Activated T-cell treated with anti-CD3 and anti-CD28 coated beads, Interleukin-2, amount 50 U/mL, for 48 hours (primary cell): ENCODE data around the gene ZNF652.
A peak's percentile ranks its signal among the peaks of the same experiment; 100 is the strongest.

Experiments
- DNase-seq, 2 experiments: peaks; one replicate each; pipeline ENCODE4 v3.0.0-alpha.2; 2020

The ZNF652 gene

DNA sequence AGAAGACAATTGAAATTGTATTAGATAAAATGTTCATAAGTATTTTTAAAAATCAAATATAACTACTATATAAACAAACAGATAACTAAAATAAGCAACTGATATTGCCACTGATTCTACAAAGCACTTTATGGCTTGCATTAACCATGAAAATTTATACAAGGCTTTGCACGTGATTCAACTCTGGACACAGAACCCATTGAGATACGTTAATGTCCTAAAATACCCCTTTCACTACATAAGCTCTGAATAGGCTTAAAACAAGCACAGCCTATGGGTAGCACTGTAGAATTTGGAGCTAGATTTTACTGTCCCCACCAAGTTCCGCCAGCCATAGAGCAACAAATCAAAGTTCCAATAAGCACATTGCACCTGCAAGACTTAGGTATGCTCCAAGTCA, 4.5 kb downstream of the ZNF652 start:
- DNase-seq: no peak

DNA sequence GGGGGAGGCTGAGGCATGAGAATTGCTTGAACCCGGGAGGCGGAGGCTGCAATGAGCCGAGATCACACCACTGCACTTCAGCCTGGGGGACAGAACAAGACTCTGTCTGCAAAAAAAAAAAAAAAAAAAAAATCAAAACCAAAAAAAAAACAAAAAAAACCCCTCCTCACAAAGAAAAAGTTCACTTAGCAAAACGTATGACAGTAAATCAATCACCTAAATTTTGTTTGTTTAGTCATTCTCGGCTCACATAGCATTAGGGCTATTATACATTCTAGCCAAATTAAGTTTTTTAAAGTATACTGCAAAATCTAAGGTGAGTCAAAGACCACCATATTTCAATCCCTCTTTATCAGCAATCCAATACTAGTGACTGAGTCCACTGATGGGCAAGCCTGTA, 5.7 kb downstream of the ZNF652 start:
- DNase-seq: no peak

DNA sequence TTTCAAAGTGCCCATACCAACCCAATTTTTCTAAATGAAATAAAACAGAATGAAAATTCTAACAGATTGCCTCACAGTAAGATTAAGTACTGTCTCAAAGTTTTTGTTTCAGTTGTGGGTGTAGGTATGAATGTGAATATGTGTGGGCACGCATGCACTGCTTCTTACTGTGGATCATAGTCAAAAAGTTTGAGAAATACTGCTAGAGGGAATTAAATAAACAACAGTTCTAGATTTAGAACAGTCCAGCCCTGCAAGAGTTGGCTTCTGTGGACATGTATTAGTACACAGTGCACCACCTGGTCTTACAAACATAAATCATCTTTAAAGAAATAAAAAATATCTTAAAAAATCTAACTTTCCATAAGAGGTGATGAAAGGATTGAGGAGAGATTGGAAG, 8.4 kb downstream of the ZNF652 start:
- no peak for DNase-seq

DNA sequence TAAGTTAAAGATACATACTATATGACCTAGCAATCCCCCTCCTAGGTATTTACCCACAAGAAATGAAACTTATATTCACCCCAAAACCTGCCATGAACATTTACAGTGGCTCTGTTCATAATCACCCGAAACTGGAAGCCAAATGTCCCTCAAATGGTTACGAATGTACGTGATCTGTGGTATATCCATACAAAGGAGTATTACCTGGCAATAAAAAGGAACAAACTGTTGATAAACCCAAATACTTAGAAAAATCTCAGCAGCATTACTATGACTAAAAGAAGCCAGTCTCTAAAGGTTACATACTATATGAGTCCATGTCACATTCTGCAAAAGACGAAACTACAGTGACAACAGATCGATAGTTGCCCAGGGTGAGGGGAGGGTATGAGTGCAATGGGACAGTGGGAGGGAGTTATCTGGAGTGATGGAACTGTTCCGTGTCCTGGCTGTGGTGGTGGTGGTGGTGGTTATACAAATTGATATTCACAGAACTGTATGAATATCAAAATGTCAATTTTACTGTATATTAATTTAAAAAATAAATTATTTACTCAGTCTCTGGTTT, 9.4 kb downstream of the ZNF652 start:
- no peak for DNase-seq

DNA sequence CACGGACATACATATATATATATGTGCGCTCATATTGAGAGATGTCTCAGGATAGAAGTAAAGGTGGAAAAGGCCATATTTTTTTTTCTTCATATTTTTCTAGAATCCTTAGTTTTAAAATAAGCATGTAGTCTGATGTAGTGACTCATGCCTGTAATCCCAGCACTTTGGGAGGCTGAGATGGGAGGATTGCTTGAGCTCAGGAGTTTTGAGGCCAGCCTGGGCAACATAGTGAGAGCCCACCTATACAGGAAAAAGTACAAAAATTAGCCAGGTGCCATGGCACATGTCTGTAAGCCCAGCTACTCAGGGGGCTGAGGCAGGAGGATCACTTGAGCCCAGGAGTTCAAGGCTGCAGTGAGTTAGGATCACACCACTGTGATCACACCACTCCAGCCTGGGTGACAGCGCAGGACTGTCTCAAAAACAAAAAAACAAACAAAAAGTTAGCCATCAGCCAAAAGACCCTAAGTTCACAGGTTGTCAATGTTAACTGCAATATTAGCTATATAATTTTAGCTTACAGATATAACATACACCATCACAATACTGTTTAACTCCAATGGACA, 10.4 kb downstream of the ZNF652 start:
- no peak for DNase-seq

DNA sequence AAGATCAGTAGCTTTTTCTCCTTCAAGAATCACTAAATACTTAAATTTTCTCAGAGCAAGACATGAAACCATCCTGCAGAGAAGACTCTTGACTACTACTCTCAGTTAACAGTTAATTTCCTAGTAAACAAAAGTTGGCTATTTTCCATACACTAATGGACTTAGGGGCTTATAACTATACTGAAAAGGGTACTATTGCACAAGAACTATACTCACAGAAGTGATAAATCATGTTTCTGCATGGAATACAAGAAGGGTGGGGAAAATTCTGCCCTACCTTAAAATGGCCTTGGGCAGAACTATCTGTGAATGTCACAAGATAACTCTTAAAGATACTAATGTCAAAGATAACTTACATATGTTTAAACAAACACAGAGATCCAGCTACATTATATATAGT, 12.5 kb downstream of the ZNF652 start:
- no peak for DNase-seq

DNA sequence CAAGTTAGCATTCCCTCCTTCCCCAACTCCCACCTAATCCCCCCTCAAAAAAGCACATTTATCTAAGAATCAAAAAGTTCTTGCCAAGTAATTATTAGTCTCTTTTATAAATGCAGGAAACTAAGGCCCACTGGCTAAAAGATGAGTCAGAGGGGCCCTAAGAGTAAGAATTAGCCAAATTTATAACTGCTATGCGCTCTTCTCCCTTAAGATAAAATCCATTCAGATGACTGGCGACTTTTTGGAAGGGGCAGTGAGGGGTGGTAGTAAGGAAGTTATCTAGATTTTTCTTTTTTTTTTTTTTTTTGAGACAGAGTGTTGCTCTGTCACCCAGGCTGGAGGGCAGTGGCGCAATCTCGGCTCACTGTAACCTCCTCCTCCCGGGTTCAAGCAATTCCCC, 17.1 kb downstream of the ZNF652 start:
- no peak for DNase-seq

DNA sequence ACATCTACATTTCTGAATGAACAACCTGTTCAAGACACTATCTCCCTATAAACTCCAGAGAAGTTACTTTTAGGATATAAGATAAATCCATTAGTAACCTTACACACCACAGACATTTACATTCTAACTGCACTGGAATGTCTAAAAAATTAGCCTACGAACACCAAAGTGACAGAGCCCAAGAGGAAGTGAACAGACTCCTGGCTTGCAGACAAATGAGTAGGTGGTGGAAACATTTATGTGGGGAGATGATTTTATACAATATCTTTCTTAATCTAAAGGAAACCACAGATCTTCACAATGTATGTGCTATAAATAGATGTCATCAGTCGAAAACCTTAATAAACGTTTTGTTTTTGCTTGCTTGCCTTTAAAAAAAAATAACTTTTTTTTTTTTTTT, 18.8 kb downstream of the ZNF652 start:
- no peak for DNase-seq

DNA sequence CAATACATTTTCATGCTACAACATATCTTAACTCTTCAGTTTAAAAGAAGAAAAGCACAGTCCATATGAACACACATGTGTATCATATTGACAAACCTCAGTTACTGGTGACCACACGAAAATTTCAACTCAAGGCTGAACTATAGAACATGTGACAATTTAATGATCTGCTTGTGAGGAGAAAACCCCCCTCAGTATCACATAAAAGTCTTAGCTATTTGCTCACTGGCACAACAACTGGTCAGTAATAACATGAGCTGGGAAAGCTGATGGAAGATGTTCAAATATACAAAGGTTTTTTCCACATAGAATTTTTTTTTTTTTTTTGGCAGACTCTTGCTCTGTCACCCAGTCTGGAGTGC, 19.5 kb downstream of the ZNF652 start:
- DNase-seq: no peak

DNA sequence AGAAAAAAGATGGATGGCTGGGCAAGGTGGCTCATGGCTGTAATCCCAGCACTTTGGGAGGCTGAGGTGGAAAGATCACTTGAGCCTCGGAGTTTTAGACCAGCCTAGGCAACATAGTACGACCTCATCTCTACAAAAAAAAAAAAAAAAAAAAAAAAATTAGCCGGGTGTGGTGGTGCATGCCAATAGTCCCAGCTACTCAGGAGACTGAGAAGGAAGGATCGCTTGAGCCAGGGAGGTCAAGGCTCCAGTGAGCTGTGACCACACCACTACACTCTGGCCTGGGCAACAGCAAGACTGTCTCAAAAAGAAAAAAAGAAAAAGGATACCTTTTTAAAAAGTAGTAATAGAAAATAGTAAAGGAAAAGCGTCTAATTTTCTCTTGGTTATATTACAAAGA, 20.7 kb downstream of the ZNF652 start:
- DNase-seq: no peak

DNA sequence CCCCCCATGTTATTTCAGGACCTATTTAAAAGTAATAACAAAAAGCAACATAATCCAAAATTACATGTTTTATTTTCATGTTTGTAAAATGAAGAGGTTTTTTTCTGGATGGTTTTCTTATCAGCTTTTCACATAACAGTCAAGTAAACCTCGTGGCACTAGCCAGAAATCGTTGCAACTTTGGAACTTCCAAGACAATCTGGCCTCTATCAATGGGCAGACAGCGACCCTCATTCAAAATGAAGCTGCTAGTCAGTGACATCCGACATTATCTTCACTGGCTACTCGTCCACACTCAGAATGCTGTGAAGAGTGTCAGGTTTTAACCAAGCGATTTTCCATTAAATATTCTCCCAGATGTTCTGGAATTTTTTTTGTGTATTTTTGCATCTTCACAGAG, 22.7 kb downstream of the ZNF652 start:
- no peak for DNase-seq

DNA sequence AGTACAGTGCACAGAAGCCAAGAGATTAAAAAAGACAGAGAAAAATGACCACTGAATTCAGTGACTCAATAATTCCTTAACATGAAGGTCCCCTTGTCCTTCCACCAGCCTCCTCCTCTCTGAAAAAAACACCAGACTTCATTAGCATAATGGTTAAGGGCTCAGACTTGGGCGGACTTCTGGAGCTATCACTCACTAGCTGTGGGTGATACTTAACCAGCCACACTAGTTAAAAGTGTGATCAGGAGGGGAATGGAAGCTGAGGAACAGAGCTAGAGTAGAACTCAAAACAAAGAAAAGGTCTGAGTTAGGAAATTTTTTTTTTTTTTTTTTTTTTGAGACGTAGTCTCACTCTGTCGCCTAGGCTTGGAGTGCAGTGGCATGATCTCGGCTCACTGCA, 23.2 kb downstream of the ZNF652 start:
- no peak for DNase-seq

DNA sequence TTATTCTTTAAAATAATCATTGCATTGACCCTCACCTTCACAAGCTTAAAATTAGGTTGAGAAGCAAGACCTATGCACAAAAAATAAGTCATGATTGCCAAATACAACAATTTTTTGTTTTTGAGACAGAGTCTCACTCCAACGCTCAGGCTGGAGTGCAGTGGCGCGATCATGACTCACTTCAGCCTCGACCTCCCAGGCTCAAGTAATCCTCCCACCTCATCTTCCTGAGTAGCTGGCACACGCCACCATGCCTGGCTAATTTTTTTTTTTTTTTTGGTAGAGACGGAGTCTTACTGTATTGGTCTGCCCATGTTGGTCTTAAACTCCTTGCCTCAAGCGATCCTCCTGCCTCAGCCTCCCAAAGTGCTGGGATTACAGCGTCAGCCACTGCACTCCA, 24.2 kb downstream of the ZNF652 start:
- peak in 1 of 2 experiments; percentile 41 for DNase-seq

DNA sequence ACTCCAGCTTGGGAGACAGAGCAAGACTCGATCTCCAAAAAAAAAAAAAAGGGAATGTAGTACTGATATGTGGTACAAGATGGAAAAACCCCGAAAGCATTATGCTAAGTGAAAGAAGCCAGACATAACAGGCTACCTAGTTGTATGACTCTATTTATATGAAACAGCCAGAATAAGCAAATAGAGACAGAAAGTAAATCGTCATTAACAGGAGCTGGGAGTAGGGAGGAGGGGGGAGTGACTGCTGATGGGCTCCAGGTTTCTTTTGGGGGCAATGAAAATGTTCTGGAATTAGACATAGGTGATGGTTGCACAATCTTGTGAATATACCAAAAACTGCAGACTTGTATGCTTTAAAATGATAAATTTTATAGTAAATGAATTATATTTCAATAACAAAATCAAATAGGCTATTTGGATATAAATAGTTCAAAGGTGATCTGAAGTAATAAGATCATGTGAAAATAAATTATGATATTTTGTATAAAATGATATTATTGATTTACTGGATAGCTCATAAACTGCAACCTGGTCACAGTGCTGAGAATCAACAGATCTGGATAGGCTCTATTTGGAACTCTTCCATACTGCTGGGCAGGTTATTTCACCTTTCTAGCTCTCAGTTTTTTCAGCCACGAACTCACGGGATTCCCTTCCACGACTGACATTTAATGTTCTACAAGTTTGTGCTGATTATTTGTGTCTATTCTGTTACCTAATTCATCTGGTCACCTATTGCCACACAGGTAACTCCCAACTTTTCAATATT, 27.1 kb downstream of the ZNF652 start:
- DNase-seq: no peak

DNA sequence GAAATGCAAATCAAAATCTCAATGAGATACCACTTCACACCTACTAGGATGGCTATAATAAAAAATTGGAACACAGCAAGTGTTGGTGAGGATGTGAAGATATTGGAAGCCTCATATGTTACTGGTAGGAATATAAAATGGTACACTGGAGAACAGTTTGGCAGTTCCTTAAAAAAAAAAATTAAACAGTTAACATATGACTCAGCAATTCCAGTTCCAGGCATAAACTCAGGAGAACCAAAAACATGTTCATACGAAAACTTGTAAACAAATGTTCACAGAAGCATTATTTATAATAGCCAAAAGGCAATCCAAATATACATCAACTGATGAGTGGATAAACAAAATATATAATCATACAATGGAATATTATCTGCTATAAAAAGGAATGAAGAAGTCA, 28.2 kb downstream of the ZNF652 start:
- DNase-seq: no peak

DNA sequence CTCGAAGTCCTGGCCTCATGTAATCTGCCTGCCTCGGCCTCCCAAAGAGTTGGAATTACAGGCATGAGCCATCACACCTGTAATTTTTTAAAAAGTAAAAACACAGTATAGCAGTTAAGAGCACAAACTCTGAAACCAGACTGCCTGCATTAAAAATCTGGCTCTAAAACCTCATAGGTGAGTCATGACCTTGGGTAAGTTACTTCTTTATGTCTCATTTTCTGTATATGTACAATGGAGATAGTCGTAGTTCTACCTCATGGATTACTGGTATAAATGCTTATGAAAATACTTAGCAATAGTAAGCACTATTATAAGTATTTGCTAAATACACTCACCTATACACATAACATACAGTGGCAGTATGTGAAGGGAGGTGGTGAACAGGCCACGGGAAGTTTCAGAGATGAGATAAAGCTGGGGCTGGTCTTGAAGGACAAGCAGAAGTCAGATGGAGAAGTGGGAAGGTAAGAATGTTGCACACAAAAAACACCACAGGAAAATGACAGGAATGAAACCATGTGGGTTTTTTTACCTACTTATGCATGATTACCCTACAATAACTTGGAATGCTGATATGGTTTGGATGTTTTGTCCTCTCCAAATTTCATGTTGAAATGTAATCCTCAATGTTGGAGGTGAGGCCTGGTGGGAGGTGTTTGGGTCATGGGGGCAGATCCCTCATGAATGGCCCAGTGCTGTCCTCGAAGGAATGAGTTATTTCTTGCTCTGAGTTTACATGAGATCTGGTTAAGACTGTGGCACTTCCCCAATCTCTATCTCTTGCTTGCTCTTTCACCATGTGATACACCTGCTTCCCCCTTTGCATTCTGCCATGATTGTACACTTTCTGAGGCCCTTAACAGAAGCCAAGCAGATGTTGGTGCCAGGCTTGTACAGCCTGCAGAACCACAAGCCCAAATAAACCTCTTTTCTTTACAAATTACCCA, 33.9 kb downstream of the ZNF652 start:
- DNase-seq: no peak

DNA sequence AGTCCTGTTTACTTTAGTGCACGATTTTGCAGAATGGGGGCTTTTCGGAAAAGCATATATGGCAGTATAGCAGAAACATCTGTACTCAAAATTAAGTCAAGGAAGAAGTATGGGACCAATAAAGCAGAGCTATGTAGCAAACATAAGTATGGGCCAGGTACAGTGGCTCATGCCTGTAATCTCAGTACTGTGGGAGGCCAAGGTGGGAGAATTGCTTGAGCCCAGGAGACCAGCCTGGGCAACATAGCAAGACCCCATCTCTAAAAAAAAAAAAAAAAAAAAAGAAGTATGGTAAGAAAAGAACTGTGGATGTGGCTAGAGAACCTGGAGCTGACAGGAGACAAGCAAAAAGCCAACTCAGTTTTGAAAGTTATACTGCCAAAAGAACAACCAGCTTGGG, 36.1 kb downstream of the ZNF652 start:
- DNase-seq: no peak

DNA sequence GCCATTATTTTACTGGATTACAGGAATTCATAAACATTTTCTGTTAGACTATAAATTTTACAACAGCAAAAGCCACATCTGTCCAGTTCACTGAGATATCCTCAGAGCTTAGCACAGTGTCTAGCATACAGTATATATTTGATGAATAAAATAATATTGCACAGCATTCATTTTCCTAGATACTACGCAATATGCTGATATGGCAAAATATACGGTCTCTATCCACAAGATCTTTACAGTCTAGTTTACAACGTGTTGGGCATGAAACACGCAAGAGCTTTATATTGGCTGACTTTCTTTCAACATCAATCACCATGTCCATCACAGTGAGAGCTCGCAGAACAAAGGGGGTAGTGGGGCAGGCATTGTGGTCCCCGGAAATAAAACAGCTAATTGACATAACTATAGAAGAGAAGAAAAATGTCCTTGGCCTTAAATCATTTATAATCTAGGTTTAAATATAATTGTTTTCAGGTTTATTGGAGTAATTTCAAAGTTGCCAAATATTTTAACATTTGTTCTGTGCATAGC, 43.5 kb downstream of the ZNF652 start:
- no peak for DNase-seq

DNA sequence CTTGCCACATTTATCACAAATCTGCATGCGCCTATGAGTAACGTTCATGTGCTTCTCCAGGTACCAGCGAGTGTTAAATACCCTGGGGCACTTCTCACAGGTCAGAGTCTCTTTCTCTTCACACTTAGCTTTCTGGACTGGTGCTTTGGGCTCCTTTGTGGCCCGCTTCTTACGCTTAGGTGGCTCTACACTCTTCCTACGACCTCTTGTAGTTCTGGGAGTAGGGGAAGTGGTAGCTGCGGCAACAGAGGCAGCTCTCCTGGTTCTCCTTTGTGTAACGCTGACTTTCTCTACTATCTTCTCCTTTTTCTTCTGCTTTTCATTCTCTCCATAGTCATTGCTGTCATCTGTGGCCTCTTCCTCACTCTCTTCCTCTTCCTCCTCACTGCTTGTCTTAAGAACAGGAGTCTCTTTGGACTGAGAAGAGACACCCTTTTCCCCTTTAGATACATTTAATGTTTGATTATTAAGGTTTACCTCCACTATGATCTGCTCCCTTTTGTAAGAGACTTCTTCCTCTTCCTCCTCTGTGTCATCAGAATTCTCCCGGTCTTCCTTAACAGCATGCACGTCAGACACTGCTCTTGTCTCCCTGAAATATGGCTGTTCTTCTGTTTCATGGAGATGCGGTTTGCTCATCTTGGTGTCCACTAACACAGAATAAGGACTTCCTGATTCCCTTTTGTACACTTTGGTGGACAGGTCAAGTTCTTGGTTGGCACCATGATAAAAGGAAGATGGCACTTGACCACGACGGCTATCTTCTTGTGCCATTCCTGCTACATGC, 45.0 kb downstream of the ZNF652 start:
- no peak for DNase-seq

DNA sequence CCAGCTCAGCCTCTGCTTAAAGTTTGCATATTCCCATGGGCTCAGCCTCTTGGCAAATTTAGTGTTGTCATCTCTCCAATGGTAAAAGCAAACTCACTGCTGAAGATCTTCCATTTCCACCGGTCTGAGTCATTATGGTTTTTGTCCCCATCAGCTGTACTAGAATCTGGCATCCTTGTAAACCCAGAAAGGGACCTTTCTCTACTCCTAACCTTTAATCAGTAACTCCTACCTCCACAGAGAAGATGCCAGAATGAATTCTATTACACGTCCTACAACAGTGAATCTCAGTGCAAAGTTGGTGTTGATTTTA, 45.8 kb downstream of the ZNF652 start:
- DNase-seq: no peak

DNA sequence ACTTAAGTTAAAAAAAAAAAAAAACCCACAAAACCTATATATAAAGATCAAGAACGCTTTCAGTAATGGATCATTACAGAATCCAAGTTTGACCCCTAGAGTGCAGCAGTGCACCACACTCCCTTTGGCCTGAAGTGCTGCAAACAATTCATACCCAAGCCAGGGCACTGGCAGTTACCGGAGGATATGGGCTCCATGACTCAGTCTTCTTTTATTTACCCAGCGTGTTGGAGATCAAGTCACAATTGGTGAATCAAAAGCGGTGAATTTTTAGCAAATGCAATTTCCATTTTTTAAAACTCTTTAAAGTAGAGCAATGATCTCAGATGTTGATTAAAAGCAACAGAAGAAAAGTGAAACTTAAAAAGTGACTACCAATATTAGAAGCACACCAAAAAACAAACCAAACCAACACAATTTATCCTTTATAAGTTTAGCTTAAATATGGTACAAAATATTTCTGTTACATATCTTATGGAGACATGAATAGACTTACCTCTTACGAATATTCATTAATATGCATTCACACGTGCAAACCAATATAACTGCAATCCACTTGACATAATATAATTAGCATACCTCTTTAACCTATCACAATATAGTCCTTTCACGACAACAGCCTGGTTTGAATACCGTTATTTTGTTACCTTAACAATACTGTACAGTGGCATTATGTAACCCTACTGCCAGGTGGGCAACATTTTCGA, 46.3 kb downstream of the ZNF652 start:
- DNase-seq: peak; percentile 78 to 82

DNA sequence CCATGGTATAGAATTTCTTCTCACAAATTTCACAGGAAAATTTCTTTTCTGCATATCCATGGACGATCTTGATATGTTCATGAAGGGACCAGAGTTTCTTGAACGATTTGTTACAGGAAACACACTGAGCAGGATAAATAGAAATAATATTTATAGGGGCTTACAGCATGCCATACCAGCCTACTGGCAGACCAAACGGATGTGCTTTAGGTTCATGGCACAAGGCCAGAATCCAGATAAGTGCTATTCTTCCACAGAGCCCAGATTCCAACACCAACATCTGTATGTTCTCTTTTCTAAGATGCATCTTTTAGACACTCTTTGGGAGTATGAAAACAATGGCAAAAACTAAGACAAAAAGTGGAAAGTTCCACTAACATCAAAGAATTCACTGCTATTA, 49.3 kb downstream of the ZNF652 start:
- DNase-seq: no peak
